Peyer's patch (tissue), 4 donors: ENCODE results near the gene GRIP1. TPM values are rescaled to one million over a fixed set of nuclear protein-coding genes. Genes with fewer than 3 reads are reported as not detected.

Experiments used
- DNase-seq, 3 donors: peaks; one replicate each; pipeline ENCODE4 v3.0.0-alpha.2; 2017 to 2019
- H3K27ac ChIP-seq, 4 donors: fragments of 200-600 bp; sonication (generic); one replicate each; pipeline ENCODE4 v1.5.1; 2016 to 2019
- H3K27me3 ChIP-seq, 2 donors: fragments of 200-600 bp; sonication (generic); one replicate each; pipeline ENCODE4 v1.5.1; 2019
- H3K36me3 ChIP-seq, 3 donors: fragments of 200-600 bp; sonication (generic); one replicate each; pipeline ENCODE4 v1.5.1; 2016 to 2019
- H3K4me1 ChIP-seq, 4 donors: fragments of 200-600 bp; sonication (generic); one replicate each; pipeline ENCODE4 v1.5.1; 2016 to 2019
- H3K4me3 ChIP-seq, 4 donors: fragments of 200-600 bp; sonication (generic); 1 replicate in 3 of 4; 2 replicates in 1 of 4; pipeline ENCODE4 v1.5.1; 2016 to 2019; ENCODE audit warnings: mild to moderate bottlenecking in 1 of 4
- H3K9me3 ChIP-seq, 4 donors: fragments of 200-600 bp; sonication (generic); one replicate each; pipeline ENCODE4 v1.5.1; 2016 to 2019; ENCODE audit warnings: mild to moderate bottlenecking in 1 of 4
- CTCF ChIP-seq, 6 experiments: fragments of 450-650 bp in 4 of 6; fragments of 200-600 bp in 2 of 6; sonication (generic) in 1 of 6; IDR thresholded peaks; one replicate each; pipeline ENCODE4 v1.5.1; 2017 to 2019; ENCODE audit warnings: antibody characterized with exemption in 6 of 6, mild to moderate bottlenecking in 3 of 6, moderate library complexity in 1 of 6
- POLR2A ChIP-seq, 2 donors: fragments of 450-650 bp; IDR thresholded peaks; one replicate each; pipeline ENCODE4 v1.5.1; 2017; ENCODE audit warnings: antibody characterized with exemption in 2 of 2, mild to moderate bottlenecking in 2 of 2, moderate library complexity in 2 of 2
- total RNA-seq, 4 donors: library from RNA; depleted of rRNA; stranded (reverse); fragments of >200 nt; gene quantifications; one replicate each; pipeline ENCODE4 v1.1.0, GENCODE V29; 2016

Gene GRIP1
- total RNA-seq, 4 donors from 2014 or later = 0.66 to 5.2 (median 1.4) TPM

DNA sequence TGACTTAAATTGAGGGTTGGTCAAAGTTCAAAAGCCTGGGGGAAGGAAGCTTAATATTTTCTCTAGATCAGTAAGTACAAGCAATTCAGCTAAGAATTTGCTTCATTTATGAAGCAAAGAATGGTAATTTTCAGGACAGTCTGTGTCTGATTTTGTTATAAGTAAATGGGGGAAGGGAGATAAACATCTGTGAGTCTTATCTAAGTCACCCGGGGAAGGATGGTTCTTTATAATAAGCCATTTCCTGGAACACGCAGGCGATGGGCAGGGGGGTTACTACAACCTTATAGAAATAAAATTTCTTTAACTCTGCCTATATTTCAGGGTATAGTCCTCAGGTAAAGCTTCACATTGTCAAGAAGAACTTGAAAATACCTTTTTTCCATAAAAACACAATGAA lies 333.7 kb downstream of the GRIP1 start:
- Histone ChIP-seq H3K27me3 (no peaks in the 10 kb centered on the region), H3K36me3 (peaks cover 0 to 5% (median 0%) of the 10 kb centered on the region in 3 donors)
- no peak for DNase-seq

DNA sequence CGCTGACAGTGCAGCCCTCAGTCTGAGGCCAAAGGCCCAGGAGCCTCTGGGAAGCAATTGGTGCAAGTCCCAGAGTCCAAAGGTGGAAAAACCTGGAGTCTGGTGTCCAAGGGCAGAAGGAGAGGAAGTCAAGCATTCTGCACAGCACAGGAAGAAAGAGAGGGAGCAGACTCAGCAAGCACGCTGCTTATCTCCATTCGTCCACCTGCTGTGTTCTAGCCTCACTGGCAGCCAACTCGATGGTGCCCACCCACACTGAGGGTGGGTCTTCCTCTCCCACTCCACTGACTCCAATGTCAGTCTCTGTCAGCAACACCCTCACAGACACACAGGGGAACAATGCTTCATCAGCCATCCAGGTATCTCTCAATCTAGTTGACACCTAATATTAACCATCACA lies 337.8 kb downstream of the GRIP1 start:
- Histone ChIP-seq H3K27ac (no peak overlapping the region), H3K9me3 (no peaks in the 10 kb centered on the region), H3K27me3 (no peaks in the 10 kb centered on the region), H3K4me1 (no peaks in the 10 kb centered on the region), H3K36me3 (peaks cover 0 to 17% (median 0%) of the 10 kb centered on the region in 3 donors), H3K4me3 (no peak overlapping the region)
- DNase-seq = peak in 1 of 3 donors; percentile 52
- no peak for TF ChIP-seq POLR2A (IDR thresholded peaks at IDR 0.05)
- no peak for TF ChIP-seq CTCF (IDR thresholded peaks at IDR 0.05)

More for the DNA sequence above, 333.7 kb downstream of the GRIP1 start:
- TF ChIP-seq CTCF (IDR thresholded peaks at IDR 0.05) = no peak
- no peak for TF ChIP-seq POLR2A (IDR thresholded peaks at IDR 0.05)
- Histone ChIP-seq H3K4me1 (no peaks in the 10 kb centered on the region), H3K4me3 (no peak overlapping the region), H3K27ac (no peak overlapping the region), H3K9me3 (no peaks in the 10 kb centered on the region)

- TF ChIP-seq POLR2A (IDR thresholded peaks at IDR 0.05) = no peak
- no peak for TF ChIP-seq CTCF (IDR thresholded peaks at IDR 0.05)
- Histone ChIP-seq H3K27ac (no peak overlapping the region), H3K4me1 (no peaks in the 10 kb centered on the region), H3K4me3 (no peak overlapping the region), H3K27me3 (no peaks in the 10 kb centered on the region), H3K9me3 (no peaks in the 10 kb centered on the region), H3K36me3 (peaks cover 0 to 17% (median 0%) of the 10 kb centered on the region in 3 donors)
- DNase-seq = no peak
These were observed 338.7 kb downstream of the GRIP1 start for GRCh38 chr12:66340131-66340530.

- DNase-seq = no peak
- TF ChIP-seq POLR2A (IDR thresholded peaks at IDR 0.05) (no peak), CTCF (IDR thresholded peaks at IDR 0.05) (no peak)
- H3K27ac ChIP-seq = no peak overlapping the region
- H3K4me3 ChIP-seq = no peak overlapping the region
- no peaks in the 10 kb centered on the region for H3K4me1 ChIP-seq
- H3K36me3 ChIP-seq = peaks cover 0 to 17% (median 0%) of the 10 kb centered on the region in 3 donors
- H3K27me3 ChIP-seq = no peaks in the 10 kb centered on the region
- no peaks in the 10 kb centered on the region for H3K9me3 ChIP-seq
These were observed 341.4 kb downstream of the GRIP1 start for GRCh38 chr12:66337381-66338010.

DNA sequence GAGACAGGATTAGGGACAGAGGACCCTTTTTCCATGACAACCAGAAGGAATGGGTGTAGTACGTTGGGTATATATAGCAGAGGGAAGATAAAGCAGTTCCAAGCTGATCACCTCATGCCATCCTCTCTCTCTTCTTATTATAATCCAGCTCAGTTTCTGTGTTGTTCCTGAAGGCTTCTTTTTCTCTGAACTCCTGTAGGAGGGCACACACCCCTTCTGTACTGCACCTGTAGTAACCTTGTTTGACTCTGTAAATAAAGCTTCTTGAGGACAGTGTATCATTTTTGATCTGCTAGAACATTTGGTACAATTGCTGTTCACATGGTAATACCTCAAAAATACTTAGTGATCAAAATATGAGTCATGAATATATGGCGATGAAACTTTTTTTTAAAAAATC lies 343.1 kb downstream of the GRIP1 start:
- DNase-seq = no peak
- TF ChIP-seq POLR2A (IDR thresholded peaks at IDR 0.05) (no peak), CTCF (IDR thresholded peaks at IDR 0.05) (no peak)
- no peaks in the 10 kb centered on the region for H3K9me3 ChIP-seq
- H3K4me1 ChIP-seq = no peaks in the 10 kb centered on the region
- H3K36me3 ChIP-seq = peaks cover 0 to 26% (median 0%) of the 10 kb centered on the region in 3 donors
- H3K27ac ChIP-seq = no peak overlapping the region
- H3K27me3 ChIP-seq = no peaks in the 10 kb centered on the region
- no peak overlapping the region for H3K4me3 ChIP-seq
